Thyroid gland (tissue), 4 donors: ENCODE measurements around the gene HADHA.

ENCODE experiments used
- CTCF ChIP-seq, 6 experiments: fragments of 200-600 bp in 3 of 6; fragments of 450-650 bp in 3 of 6; sonication (generic) in 3 of 6; IDR thresholded peaks; one replicate each; pipeline ENCODE4 v1.5.1; 2016 to 2019; ENCODE audit warnings: antibody characterized with exemption in 6 of 6, mild to moderate bottlenecking in 2 of 6, inconsistent platforms in 1 of 6, moderate library complexity in 1 of 6
- POLR2A ChIP-seq, 2 donors: fragments of 450-650 bp; IDR thresholded peaks; one replicate each; pipeline ENCODE4 v1.6.1; 2017; ENCODE audit warnings: antibody characterized with exemption in 2 of 2, mild to moderate bottlenecking in 2 of 2, moderate library complexity in 1 of 2

- TF ChIP-seq CTCF (IDR thresholded peaks at IDR 0.05) = no peak
- TF ChIP-seq POLR2A (IDR thresholded peaks at IDR 0.05) = no peak
Measured at GRCh38 chr2:26193578-26194231, 50.7 kb downstream of the HADHA start.
